ENCODE measurements around the gene DNAI2.

DNAI2 gene, protein sequence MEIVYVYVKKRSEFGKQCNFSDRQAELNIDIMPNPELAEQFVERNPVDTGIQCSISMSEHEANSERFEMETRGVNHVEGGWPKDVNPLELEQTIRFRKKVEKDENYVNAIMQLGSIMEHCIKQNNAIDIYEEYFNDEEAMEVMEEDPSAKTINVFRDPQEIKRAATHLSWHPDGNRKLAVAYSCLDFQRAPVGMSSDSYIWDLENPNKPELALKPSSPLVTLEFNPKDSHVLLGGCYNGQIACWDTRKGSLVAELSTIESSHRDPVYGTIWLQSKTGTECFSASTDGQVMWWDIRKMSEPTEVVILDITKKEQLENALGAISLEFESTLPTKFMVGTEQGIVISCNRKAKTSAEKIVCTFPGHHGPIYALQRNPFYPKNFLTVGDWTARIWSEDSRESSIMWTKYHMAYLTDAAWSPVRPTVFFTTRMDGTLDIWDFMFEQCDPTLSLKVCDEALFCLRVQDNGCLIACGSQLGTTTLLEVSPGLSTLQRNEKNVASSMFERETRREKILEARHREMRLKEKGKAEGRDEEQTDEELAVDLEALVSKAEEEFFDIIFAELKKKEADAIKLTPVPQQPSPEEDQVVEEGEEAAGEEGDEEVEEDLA

DNA sequence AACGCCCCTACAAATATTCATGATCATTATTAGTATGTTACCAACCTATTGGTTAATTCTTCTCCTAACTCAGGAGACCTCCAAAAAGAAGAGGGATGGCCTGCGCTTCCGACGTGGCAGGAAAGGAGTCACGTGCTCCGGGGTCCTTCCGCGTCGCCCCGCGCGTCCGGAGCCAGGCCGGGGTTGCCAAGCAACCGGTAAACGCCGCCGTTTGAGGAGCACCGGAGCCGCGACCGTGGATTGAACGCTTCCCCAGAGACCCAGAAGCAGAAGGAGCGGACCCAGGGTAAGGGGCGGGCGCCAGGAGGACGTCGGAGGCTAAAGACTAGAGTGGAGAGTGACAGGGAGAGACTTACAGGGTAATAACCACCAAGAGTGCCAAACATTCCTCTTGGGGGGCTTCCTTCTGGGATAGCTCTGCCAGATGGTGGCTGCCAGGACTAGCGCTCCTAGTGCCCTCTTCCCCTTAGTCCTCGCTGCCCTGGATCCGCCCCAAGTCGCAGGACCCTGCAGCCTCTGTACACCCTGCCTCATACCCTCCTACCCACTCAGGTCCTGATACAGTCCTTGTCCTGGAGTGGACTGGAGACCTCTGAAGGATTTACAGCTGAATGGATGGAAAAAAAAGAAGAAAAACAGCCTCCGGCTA lies at the start of gene DNAI2:
Gene DNAI2 (plus strand): TSS at position 175 of the 649 bp plus-strand sequence. CDS start 7,584 bp downstream, outside the sequence.
- no peak for DNase-seq

DNA sequence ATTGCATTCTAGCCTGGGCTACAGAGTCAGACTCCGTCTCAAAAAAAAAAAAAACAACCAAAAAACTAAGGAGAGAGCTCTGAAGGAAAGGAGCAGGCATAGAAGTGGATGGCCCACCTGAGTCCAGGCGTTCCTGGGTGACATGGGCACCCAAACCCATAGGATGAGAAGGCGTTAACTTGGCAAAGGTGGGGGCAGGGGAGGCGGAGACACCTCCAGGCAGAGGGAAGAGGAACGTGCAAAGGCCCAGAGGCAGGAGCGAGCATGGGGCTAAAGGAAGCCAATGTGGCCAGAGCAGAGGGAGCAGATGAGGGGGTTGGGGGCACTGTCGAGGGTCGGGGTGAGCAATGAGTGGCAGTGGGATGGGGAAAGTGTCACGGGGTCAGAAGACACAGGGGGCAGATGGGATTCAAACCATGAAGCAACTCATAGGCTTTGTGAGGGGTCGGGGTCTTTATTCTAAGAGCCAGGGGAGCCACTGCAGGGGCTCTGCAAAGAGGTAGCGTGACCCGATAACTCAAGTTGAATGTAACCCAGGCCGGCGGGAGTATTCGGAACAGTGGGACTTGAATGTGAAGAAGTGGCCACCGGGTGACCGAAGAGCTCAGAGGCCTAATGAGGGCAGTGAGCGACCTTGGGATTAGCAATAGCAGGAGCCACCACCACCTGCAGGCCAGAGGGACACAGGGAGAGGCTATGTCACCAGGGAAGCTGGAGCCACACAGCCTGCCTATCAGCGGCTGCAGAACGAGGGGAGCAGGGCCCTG lies 48.9 kb upstream of the DNAI2 start:
- DNase-seq: no peak

DNA sequence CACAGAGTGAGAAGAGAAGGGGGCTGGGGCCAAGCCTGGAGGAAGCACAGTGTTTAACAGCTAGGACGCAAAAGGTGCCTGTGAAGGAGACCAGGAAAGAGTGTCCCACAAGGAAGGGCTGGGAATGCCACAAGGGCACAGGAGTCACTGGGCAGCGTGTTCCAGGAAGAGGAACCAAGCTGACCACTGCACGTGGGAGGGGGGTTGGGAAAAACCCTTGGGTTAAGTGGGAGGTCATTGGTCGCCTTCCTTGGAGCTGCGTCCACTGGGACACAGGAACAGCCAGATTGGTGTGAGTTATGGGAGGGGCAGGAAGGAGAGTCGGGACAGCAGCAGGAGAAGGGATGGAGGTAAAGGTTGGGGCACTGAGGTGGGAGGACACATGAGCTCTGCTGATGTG lies 47.8 kb upstream of the DNAI2 start:
- no peak for DNase-seq

DNA sequence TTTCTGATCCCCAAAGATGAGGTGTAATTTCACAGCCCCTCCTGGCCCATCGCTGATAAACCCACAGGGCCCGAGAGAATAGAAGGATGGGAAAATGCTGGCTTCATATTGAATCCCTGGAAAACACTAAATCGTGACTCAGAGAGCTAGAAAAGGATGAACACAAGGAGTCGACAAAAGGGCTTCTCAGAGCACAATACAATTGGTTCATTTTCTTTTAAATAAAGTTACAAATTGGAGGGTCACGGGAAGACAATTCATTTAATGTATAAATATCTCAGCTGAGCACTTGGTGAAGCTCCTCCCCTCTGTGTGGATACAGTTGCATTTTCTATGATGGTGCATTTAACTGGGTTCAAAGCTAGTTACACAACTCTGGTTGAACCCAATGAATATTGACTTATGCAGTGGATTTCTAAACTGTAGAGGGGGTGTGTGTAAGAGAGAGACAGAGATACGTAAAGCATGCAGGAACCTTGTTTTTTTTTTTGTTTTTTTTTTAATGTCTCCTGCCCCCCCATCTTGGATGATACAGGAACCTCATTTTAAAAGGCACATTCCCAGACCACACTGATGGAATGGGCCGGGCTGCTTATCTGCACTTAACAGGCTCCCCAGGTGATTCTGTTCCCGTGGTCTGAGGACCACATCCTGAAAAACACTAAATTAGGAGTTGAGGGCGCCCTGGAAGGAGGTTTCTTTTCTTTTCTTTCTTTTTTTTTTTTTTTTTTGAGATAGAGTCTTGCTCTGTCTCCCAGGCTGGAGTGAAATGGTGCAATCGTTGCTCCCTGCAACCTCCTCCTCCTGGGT lies 46.6 kb upstream of the DNAI2 start:
- DNase-seq: no peak

DNA sequence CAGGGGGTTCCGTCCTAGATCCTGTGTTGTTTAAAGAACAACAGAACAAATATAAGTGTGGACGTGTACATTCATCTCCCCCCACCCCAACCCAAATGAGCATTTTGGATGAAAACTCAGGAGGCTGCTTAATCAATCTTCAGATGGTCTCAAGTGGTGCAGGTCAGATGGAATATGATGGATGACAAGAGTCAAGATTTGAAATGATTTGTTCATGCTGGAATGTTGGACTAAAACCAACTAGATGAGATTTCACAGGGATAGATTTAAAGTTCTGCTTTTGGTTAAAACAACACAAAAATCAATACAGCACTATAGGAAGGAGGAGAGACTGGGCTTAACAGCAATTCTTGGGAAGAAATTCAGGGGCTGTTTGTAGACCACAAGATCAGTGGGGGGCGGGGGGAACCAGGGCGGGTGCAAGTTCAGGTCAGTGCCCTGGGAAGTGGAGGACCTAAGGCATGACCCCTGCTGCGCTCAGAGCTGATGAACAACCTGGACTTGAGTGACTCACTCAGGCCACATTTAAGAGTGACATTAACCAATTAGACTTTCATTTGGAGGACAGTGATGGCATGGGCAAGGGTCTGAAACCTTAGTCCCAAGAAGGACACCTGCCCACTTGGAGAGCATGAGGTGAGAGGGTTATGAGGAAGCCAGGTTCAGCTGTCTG lies 45.6 kb upstream of the DNAI2 start:
- no peak for DNase-seq

DNA sequence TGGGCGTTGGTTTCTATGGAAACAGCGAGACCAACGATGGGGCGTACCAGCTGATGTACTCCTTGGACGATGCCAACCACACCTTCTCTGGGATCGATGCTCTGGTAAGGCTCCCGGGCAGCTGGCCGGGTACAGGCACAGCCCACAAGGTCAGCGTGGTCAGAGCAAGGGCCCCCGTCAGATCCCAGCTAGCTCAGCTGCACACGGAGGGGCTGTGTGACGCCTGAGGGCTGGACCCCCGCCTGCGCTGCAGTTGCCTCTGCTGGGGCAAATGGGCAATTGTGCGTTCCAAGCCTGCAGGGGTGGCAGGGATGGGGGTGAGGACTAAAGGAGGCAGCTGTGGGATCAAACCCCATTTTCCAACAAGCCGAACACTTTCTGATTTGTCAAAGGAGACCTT lies 43.1 kb upstream of the DNAI2 start:
- no peak for DNase-seq

DNA sequence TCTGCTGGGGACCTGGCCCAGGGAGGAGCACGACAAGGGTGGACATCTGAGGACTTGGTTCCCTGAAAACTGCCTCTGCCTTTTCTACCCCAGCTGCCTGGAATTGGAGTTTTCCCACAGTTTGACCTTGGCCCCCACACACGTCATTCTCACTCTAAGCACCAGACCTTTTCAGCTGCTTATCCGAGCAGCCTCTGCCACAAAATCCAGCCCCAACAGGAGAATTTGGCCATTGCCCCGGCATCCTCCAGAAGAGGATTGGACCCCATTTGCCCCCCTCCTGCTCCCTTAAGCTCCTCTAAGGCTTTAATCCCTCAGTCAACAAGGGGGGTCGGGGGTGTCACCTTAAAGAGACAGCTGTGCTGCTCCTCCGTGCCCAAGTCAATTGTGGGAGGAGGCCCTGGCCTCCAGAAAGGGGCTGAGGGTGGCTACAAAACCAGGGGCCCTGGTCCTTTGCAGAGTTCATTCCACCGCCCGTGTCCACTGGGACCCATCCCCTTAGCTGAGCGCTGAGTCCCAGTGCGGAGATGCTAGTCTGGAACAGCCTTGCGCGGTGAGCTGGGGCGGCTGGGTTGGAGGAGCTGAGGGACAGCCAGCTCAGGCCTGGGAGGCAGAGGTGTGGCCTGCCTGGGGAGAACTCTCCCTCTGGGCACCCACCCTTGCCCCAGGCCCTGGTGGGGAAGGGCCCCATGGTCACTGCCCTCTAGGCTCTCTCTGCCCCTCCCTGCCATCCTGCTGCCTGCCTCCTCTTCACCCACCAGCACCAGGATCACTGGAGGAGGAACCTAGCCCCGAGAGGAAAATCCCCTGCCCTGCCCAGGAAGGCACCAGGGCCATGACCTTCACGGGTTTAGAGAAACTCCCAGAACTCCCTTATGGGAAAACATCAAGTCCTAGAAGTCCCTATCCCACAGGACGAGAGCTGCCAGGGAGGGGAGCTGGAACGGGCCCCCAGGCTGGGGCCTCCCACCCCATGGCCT lies 41.8 kb upstream of the DNAI2 start:
- DNase-seq: no peak

DNA sequence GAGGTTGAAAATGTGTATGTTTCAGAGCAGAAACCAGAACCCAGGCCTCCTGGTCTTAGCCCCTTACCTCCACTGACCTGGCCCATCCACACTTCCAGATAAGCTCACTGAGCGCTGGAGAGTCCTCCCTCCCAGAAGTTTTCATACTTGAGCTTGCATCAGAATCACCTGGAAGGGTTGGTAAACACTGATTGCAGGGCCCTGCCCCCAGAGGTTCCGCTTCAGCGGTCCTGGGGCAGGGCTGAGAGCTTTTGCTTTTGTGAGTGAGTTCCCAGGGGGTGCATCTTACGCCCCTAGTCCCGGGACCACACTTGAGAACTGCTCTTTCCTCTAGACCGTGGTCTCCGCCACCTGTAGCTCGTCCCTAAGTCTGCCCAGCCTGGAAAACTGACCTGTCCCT lies 40.1 kb upstream of the DNAI2 start:
- DNase-seq: no peak

DNA sequence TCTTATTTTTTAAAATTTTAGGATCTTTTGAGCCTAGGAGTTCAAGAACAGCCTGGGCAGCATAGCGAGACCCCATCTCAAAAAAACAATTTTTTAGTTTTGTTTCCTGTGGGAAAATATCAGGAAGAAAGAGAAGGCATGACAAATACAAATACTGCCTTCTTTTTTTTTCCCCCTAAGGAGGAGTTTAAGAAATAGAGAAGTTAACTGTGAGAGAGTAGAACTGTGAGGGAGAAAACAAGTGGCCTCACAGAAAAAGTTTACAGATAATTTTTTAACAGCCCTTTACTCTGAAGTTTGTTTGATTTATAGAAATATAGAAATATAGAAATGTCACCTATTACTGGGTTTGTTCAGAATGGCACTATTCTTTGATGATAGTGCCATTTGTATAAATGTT lies 39.5 kb upstream of the DNAI2 start:
- no peak for DNase-seq

DNA sequence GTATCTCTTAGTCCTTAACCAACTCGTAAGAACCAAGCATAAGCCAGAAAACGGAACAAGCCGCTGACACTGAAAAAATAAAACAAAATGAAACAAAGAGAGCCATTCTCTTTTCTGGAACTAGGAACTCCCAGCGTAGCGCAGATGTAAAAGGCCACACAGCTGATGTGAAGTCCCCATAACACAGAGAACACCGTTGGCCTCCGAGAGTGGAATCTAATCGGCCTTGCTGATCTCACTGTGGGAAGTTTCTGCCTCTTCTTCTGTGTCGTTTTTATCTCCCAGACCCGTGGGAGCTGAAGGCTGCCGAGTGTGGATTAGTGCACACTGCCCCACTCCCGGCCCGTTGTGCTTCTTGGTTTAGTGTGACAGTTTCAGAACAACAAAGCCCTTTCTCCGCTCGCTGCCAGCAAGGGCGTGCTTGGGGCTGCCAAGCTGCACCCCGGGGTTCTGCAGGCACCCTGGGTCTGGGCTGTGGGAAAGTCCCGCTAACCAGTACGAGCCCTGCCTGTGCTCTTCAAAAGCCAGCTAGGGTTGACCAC lies 38.9 kb upstream of the DNAI2 start:
- DNase-seq: no peak

DNA sequence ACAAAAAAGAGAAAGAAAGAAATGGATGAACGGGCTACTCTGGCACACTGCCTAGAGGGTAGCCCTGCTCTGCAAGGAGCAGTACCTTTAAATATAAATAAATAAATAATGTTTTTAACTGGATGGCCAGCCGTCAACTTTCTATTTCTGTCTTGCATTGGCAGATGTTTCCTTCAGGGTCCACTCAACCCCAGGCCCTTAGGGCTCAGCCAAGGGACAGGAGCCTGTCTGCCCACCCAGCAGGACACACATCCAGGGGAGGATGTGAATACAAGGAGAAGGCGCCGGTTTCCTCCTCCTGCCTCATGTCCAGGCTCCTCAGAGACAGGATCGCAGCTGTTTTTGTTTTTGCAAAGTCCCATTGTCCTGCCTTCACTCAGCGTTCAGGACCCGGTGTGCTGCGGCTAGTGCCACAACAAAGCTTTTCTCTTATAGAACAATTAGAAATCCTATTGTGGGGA lies 38.1 kb upstream of the DNAI2 start:
- no peak for DNase-seq

DNA sequence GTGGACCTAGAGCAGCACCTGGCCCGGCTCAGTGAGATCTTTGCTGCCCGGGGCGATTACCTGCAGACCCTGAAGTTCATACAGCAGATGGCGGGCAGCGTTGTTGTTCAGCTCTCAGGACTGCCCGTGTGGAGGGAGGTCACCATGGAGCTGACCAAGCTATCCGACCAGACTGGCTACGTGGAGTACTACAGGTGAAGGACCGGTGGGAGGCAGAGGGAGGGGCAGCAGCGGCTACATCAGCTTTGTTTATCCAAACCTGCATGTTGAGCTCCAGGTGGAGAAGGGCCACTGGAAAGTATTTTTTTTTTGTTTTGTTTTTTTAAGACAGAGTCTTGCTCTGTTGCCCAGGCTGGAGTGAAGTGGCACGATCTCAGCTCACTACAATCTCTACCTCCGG lies 36.7 kb upstream of the DNAI2 start:
- DNase-seq: no peak

DNA sequence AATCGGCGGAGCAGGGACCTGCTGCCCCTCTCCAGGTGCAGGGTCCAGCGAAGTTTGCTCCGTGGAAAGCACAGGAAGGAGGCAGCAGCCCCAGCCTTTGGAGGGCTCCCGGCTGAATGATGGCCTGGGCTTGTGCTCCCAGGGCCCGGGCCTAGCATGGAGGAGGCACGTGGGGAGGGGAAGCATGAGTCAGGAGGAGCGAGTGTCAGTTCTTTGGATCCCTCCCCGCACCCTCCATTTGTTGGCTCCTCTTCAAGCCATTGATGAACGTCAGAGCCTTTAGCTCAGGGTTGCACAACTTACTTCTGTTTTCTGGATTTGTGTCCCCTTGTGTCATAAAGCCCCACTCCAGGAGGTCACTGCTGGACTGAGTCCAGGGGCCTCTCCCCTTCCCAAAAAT lies 34.9 kb upstream of the DNAI2 start:
- no peak for DNase-seq

DNA sequence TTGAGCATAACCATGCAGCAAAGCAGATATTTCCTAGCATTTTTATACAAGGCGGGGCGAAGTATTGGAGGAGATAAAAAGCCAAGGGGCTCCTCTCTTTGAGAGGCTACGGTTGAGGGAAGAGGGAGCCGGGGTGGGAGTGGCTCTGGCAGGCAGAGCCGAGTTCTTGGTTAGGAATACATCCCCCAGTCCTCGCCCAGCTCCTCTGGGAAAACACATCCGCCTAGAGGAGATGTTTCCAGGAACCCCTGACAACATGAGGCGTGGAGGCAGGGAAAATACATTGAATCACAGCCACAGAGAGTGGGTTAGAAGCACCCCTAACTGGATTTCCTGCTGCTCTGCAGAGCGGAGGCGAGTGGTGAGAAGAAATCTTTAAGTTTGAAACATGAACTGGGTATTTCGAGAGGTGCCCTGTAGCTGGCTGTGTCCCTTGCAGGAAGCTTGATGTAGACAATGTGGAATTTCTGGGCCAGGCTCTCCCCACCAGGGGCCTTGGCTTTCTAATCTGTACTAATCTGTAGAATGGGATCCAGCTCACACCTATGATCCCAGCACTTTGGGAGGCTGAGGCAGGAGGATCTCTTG lies 33.3 kb upstream of the DNAI2 start:
- no peak for DNase-seq

DNA sequence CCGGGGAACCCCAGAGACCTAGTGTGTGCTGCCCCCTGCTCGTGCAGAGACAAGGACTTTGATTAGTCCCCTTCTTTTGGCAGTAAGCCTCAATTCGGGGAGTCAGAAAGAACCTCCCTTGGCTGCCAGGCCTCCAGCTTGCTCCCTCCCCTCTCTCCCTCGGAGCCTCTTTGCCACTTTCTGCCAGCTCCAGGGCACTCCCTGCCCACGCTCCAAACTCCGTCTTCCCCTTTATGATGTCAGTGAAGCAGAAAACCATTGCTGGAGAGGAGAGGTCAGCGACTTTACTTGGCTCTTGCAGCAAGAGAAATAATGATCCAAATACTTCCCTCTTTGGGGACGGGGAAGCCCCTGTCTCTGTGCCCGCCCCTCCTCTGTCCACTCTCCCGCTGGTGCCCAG lies 32.6 kb upstream of the DNAI2 start:
- no peak for DNase-seq

DNA sequence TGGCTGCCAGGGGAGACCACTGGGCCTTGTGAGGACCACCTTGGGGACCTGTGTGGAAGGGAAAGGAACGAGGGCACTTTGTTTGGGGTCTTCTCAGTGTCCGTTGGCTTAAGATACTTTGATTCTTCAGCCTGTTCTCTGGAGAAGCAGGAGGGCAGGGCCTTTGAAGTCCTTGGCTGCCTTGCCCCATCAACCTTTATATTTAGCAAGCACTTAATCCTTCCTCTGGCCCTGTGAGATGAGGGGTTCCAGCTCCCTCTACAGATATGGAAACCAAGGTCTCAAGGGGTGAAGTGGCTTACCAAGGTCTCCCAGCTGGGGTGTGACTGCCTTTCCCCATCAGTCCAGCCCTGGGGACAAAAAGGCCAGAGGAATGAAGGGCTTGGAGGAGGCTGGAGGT lies 32.2 kb upstream of the DNAI2 start:
- no peak for DNase-seq

DNA sequence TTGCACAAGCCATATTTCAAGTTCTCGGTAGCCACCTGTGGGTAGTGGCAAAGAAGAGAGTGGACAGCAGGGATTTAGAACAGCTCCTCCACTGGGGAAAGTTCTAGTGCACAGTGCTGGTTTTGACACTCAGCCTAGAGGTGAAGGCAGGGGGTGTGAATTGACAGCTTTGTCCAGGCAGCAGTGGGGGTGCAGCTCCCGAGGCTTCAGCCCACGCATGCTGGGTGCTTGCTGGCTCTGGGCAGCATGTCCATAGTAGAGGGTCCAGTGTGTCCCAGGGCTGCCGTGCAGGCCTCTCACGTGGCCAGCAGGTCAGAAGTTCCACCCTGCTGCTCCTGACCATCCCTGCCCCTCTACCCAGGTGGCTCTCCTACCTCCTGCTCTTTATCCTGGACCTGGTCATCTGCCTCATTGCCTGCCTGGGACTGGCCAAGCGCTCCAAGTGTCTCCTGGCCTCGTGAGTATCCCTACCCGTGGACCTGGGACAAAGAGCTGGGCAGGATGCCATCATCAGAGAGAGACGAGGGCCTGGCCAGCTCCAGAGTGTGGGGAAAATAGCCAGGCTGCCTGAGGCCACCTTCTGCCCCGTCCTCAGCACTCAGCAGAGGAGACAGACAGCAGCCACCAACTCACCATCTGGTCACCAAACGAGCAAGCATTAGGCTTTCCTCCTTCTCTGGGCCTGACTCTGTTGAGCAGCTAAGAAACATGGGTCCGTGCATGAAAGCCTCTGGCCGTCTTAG lies 30.9 kb upstream of the DNAI2 start:
- DNase-seq: no peak

DNA sequence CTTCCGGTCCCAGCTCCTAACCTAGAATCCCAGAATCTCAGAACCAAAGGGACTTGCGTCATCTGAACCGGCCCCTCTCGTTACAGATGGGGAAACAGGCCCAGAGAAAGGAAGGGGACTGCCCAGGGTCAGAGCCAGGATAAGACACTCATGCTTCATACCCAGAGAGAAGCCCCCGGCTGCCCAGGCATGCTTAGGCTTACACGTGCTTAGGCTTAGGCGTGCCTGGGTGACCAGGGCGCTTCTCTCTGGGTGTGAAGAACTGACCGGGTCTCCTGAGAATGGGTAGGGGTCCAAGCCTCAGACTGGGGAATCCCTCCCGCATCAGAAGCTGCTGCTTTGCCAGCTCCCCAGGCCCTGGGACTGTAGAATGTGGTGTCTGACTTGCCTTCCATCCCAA lies 29.9 kb upstream of the DNAI2 start:
- DNase-seq: no peak

DNA sequence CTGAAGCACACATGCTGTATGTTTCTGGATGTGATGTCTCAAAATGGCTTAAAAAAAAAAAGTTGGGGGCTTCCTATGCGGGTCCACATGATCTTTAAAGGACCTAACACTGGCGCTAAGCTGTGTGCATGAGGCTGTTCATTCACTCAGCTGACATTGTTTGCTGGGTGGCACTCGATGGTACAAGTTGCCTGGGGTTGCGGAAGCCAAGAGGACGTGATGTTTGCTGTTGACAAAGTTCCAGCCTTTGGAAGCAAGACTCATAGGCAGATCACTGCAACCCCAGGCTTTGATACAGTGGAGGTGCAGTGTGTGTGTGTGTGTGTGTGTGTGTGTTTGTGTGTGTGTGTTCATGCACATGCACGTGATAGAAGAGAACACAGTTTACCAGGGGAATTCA lies 29.5 kb upstream of the DNAI2 start:
- no peak for DNase-seq

All from stimulated activated CD4-positive, alpha-beta T cell treated with anti-CD3 and anti-CD28 coated beads, Interleukin-4, amount 100 ng/mL, for 4 hours (primary cell).